ENCODE results near the gene ASB18.

Gene ASB18

GRCh38 chr2:236265675-236266074 lies 1.5 kb upstream of the ASB18 start:
- CTCF ChIA-PET, result no interaction called here

GRCh38 chr2:236262238-236262637 lies 2.0 kb downstream of the ASB18 start:
- DNase-seq, result no peak
- peaks cover 0 to 27% (median 3%) of the 10 kb centered on the region in 5 experiments for H3K27me3 ChIP-seq (replicated peaks in 2 of 5; ENCODE audit: control insufficient read depth in 4 of 5, insufficient read depth in 5 of 5, low read length in 4 of 5)
- no peak overlapping the region for H3K4me3 ChIP-seq (ENCODE audit: control insufficient read depth in 1 of 7, extremely low read depth in 1 of 7, insufficient read depth in 4 of 7, low read depth in 2 of 7, low read length in 6 of 7)
- CTCF ChIA-PET, result no interaction called here
- H3K4me1 ChIP-seq (ENCODE audit: control extremely low read depth in 1 of 4, control insufficient read depth in 4 of 4, insufficient read depth in 4 of 4, low read length in 3 of 4), result no peaks in the 10 kb centered on the region
- no peak overlapping the region for H3K27ac ChIP-seq (ENCODE audit: insufficient read depth in 1 of 2, low read depth in 1 of 2, low read length in 2 of 2, poor library complexity in 1 of 2, severe bottlenecking in 2 of 2)
- peaks cover 0 to 12% (median 0%) of the 10 kb centered on the region in 5 experiments for H3K9me3 ChIP-seq (ENCODE audit: control extremely low read depth in 1 of 5, control insufficient read depth in 4 of 5, insufficient read depth in 2 of 5, low read depth in 1 of 5, low read length in 4 of 5)
- no peaks in the 10 kb centered on the region for H3K36me3 ChIP-seq (ENCODE audit: control insufficient read depth in 4 of 4, insufficient read depth in 4 of 4, low read length in 3 of 4)
- WGBS (ENCODE audit: insufficient coverage), result 95% methylated on average over 5 of the region's 7 CpGs
- POLR2A ChIA-PET, result no interaction called here

More at GRCh38 chr2:236265675-236266074, 1.5 kb upstream of the ASB18 start:
- POLR2A ChIA-PET, result no interaction called here
- Histone ChIP-seq H3K36me3 (ENCODE audit: control insufficient read depth in 4 of 4, insufficient read depth in 4 of 4, low read length in 3 of 4) (no peaks in the 10 kb centered on the region), H3K27me3 (replicated peaks in 2 of 5; ENCODE audit: control insufficient read depth in 4 of 5, insufficient read depth in 5 of 5, low read length in 4 of 5) (peaks cover 0 to 9% (median 0%) of the 10 kb centered on the region in 5 experiments), H3K27ac (ENCODE audit: insufficient read depth in 1 of 2, low read depth in 1 of 2, low read length in 2 of 2, poor library complexity in 1 of 2, severe bottlenecking in 2 of 2) (no peak overlapping the region), H3K4me1 (ENCODE audit: control extremely low read depth in 1 of 4, control insufficient read depth in 4 of 4, insufficient read depth in 4 of 4, low read length in 3 of 4) (no peaks in the 10 kb centered on the region), H3K9me3 (ENCODE audit: control extremely low read depth in 1 of 5, control insufficient read depth in 4 of 5, insufficient read depth in 2 of 5, low read depth in 1 of 5, low read length in 4 of 5) (peaks cover 0 to 18% (median 10%) of the 10 kb centered on the region in 5 experiments), H3K4me3 (ENCODE audit: control insufficient read depth in 1 of 7, extremely low read depth in 1 of 7, insufficient read depth in 4 of 7, low read depth in 2 of 7, low read length in 6 of 7) (no peak overlapping the region)
- DNase-seq, result no peak

- CTCF ChIA-PET, result no interaction called here
- no peaks in the 10 kb centered on the region for H3K36me3 ChIP-seq (ENCODE audit: control insufficient read depth in 4 of 4, insufficient read depth in 4 of 4, low read length in 3 of 4)
- no peak overlapping the region for H3K4me3 ChIP-seq (ENCODE audit: control insufficient read depth in 1 of 7, extremely low read depth in 1 of 7, insufficient read depth in 4 of 7, low read depth in 2 of 7, low read length in 6 of 7)
- no peaks in the 10 kb centered on the region for H3K4me1 ChIP-seq (ENCODE audit: control extremely low read depth in 1 of 4, control insufficient read depth in 4 of 4, insufficient read depth in 4 of 4, low read length in 3 of 4)
- DNase-seq, result no peak
- POLR2A ChIA-PET, result no interaction called here
- no peak overlapping the region for H3K27ac ChIP-seq (ENCODE audit: insufficient read depth in 1 of 2, low read depth in 1 of 2, low read length in 2 of 2, poor library complexity in 1 of 2, severe bottlenecking in 2 of 2)
- H3K27me3 ChIP-seq (replicated peaks in 2 of 5; ENCODE audit: control insufficient read depth in 4 of 5, insufficient read depth in 5 of 5, low read length in 4 of 5), result peaks cover 0 to 27% (median 3%) of the 10 kb centered on the region in 5 experiments
- peaks cover 0 to 12% (median 0%) of the 10 kb centered on the region in 5 experiments for H3K9me3 ChIP-seq (ENCODE audit: control extremely low read depth in 1 of 5, control insufficient read depth in 4 of 5, insufficient read depth in 2 of 5, low read depth in 1 of 5, low read length in 4 of 5)
- 92% methylated on average over 4 of the region's 7 CpGs for WGBS (ENCODE audit: insufficient coverage)
These were observed 2.8 kb downstream of the ASB18 start for GRCh38 chr2:236261452-236261851.

GRCh38 chr2:236259371-236259770 lies 4.8 kb downstream of the ASB18 start:
- Histone ChIP-seq H3K4me3 (ENCODE audit: control insufficient read depth in 1 of 7, extremely low read depth in 1 of 7, insufficient read depth in 4 of 7, low read depth in 2 of 7, low read length in 6 of 7) (no peak overlapping the region), H3K27ac (ENCODE audit: insufficient read depth in 1 of 2, low read depth in 1 of 2, low read length in 2 of 2, poor library complexity in 1 of 2, severe bottlenecking in 2 of 2) (no peak overlapping the region), H3K36me3 (ENCODE audit: control insufficient read depth in 4 of 4, insufficient read depth in 4 of 4, low read length in 3 of 4) (no peaks in the 10 kb centered on the region), H3K9me3 (ENCODE audit: control extremely low read depth in 1 of 5, control insufficient read depth in 4 of 5, insufficient read depth in 2 of 5, low read depth in 1 of 5, low read length in 4 of 5) (peaks cover 0 to 10% (median 0%) of the 10 kb centered on the region in 5 experiments), H3K4me1 (ENCODE audit: control extremely low read depth in 1 of 4, control insufficient read depth in 4 of 4, insufficient read depth in 4 of 4, low read length in 3 of 4) (no peaks in the 10 kb centered on the region), H3K27me3 (replicated peaks in 2 of 5; ENCODE audit: control insufficient read depth in 4 of 5, insufficient read depth in 5 of 5, low read length in 4 of 5) (peaks cover 0 to 40% (median 3%) of the 10 kb centered on the region in 5 experiments)
- POLR2A ChIA-PET, result no interaction called here
- CTCF ChIA-PET, result no interaction called here
- DNase-seq, result no peak
- WGBS (ENCODE audit: insufficient coverage), result 95% methylated on average over 5 of the region's 6 CpGs

- POLR2A ChIA-PET, result no interaction called here
- Histone ChIP-seq H3K27me3 (replicated peaks in 2 of 5; ENCODE audit: control insufficient read depth in 4 of 5, insufficient read depth in 5 of 5, low read length in 4 of 5) (peaks cover 0 to 42% (median 5%) of the 10 kb centered on the region in 5 experiments), H3K4me3 (ENCODE audit: control insufficient read depth in 1 of 7, extremely low read depth in 1 of 7, insufficient read depth in 4 of 7, low read depth in 2 of 7, low read length in 6 of 7) (no peak overlapping the region), H3K36me3 (ENCODE audit: control insufficient read depth in 4 of 4, insufficient read depth in 4 of 4, low read length in 3 of 4) (no peaks in the 10 kb centered on the region), H3K4me1 (ENCODE audit: control extremely low read depth in 1 of 4, control insufficient read depth in 4 of 4, insufficient read depth in 4 of 4, low read length in 3 of 4) (no peaks in the 10 kb centered on the region), H3K27ac (ENCODE audit: insufficient read depth in 1 of 2, low read depth in 1 of 2, low read length in 2 of 2, poor library complexity in 1 of 2, severe bottlenecking in 2 of 2) (no peak overlapping the region), H3K9me3 (ENCODE audit: control extremely low read depth in 1 of 5, control insufficient read depth in 4 of 5, insufficient read depth in 2 of 5, low read depth in 1 of 5, low read length in 4 of 5) (peaks cover 0 to 6% (median 0%) of the 10 kb centered on the region in 5 experiments)
- DNase-seq, result no peak
- CTCF ChIA-PET, result no interaction called here
- WGBS (ENCODE audit: insufficient coverage), result 100% methylated on average over 4 of the region's 6 CpGs
These were observed 6.6 kb downstream of the ASB18 start for GRCh38 chr2:236257575-236257974.

- H3K9me3 ChIP-seq (ENCODE audit: control extremely low read depth in 1 of 5, control insufficient read depth in 4 of 5, insufficient read depth in 2 of 5, low read depth in 1 of 5, low read length in 4 of 5), result peaks cover 0 to 5% (median 0%) of the 10 kb centered on the region in 5 experiments
- H3K27ac ChIP-seq (ENCODE audit: insufficient read depth in 1 of 2, low read depth in 1 of 2, low read length in 2 of 2, poor library complexity in 1 of 2, severe bottlenecking in 2 of 2), result no peak overlapping the region
- ChIA-PET CTCF (no interaction called here), POLR2A (no interaction called here)
- 87% methylated on average over 6 of the region's 8 CpGs for WGBS (ENCODE audit: insufficient coverage)
- H3K36me3 ChIP-seq (ENCODE audit: control insufficient read depth in 4 of 4, insufficient read depth in 4 of 4, low read length in 3 of 4), result no peaks in the 10 kb centered on the region
- no peak overlapping the region for H3K4me3 ChIP-seq (ENCODE audit: control insufficient read depth in 1 of 7, extremely low read depth in 1 of 7, insufficient read depth in 4 of 7, low read depth in 2 of 7, low read length in 6 of 7)
- H3K27me3 ChIP-seq (replicated peaks in 2 of 5; ENCODE audit: control insufficient read depth in 4 of 5, insufficient read depth in 5 of 5, low read length in 4 of 5), result peaks cover 0 to 47% (median 5%) of the 10 kb centered on the region in 5 experiments
- H3K4me1 ChIP-seq (ENCODE audit: control extremely low read depth in 1 of 4, control insufficient read depth in 4 of 4, insufficient read depth in 4 of 4, low read length in 3 of 4), result no peaks in the 10 kb centered on the region
- no peak for DNase-seq
These were observed 7.1 kb downstream of the ASB18 start for GRCh38 chr2:236257136-236257535.

GRCh38 chr2:236256366-236256985 lies 7.7 kb downstream of the ASB18 start:
- no peaks in the 10 kb centered on the region for H3K36me3 ChIP-seq (ENCODE audit: control insufficient read depth in 4 of 4, insufficient read depth in 4 of 4, low read length in 3 of 4)
- ChIA-PET POLR2A (no interaction called here), CTCF (no interaction called here)
- no peaks in the 10 kb centered on the region for H3K4me1 ChIP-seq (ENCODE audit: control extremely low read depth in 1 of 4, control insufficient read depth in 4 of 4, insufficient read depth in 4 of 4, low read length in 3 of 4)
- no peak for DNase-seq
- peaks cover 0 to 48% (median 5%) of the 10 kb centered on the region in 5 experiments for H3K27me3 ChIP-seq (replicated peaks in 2 of 5; ENCODE audit: control insufficient read depth in 4 of 5, insufficient read depth in 5 of 5, low read length in 4 of 5)
- H3K9me3 ChIP-seq (ENCODE audit: control extremely low read depth in 1 of 5, control insufficient read depth in 4 of 5, insufficient read depth in 2 of 5, low read depth in 1 of 5, low read length in 4 of 5), result peaks cover 0 to 5% (median 0%) of the 10 kb centered on the region in 5 experiments
- WGBS (ENCODE audit: insufficient coverage), result 67% methylated on average over 1 of the region's 8 CpGs
- no peak overlapping the region for H3K4me3 ChIP-seq (ENCODE audit: control insufficient read depth in 1 of 7, extremely low read depth in 1 of 7, insufficient read depth in 4 of 7, low read depth in 2 of 7, low read length in 6 of 7)
- no peak overlapping the region for H3K27ac ChIP-seq (ENCODE audit: insufficient read depth in 1 of 2, low read depth in 1 of 2, low read length in 2 of 2, poor library complexity in 1 of 2, severe bottlenecking in 2 of 2)
